Cerebellar cortex (tissue), 1 donor: ENCODE measurements around the gene LRCH4.

ENCODE experiments used
- DNase-seq: peaks from one replicate; pipeline ENCODE4 v3.0.0-alpha.2; 2015; ENCODE audit warnings: low spot score

LRCH4 gene

DNA sequence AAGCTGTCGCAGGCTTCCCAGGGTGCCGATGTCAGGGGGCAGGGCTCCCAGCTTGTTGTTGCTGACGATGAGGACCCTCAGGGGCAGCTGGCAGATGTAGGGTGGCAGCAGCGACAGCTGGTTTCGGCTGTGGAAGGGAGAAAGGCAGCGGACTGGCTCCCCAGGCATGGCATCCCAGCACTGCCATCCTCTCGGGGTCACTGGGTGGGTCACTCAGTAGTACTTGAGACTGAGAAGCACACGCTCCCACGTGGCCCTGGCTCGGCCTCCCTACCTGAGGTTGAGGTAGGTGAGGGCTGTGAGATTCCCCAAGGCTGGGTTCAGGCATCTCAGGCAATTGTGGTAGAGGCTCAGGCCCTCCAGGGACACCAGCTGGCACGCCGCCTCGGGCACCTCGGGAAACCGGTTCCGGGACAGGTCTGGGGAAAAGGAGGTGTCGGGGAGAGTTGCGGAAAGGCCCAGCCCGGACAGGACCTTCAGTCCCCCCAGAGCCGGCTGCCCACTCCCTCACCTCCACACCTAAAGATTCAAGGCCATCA, 3.8 kb downstream of the LRCH4 start:
- DNase-seq = no peak

DNA sequence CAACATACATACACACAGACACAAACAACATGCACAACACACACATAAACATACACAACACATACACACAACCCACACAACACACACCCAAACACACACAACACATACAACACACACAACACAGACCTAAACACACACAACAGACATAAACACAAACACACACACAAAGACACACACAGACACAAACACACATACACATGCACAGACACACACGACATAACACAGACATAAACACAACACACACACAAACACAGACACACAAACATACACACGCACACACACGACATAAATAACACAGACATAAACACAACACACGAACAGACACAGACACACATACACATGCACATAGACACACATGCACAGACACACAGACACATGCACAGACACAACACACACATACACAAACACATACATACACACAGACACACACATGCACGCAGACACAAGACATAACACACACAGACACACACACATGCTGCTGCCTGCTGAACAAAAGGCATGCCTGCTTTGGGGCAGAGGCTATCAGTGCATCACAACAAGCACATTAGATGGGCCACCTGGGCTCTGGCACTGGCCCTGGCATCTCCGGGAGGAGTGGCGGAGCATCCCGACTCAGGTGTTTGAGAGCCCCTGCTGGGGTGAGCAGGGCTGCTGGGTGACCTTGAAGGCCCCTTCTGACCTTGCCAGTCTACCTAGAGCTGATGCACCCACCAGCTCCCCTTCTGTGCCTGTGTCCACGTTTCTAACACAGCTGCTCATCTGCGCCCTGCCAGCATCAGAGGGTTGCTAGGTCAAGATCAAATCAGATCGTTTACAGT, 5.3 kb downstream of the LRCH4 start:
- no peak for DNase-seq

DNA sequence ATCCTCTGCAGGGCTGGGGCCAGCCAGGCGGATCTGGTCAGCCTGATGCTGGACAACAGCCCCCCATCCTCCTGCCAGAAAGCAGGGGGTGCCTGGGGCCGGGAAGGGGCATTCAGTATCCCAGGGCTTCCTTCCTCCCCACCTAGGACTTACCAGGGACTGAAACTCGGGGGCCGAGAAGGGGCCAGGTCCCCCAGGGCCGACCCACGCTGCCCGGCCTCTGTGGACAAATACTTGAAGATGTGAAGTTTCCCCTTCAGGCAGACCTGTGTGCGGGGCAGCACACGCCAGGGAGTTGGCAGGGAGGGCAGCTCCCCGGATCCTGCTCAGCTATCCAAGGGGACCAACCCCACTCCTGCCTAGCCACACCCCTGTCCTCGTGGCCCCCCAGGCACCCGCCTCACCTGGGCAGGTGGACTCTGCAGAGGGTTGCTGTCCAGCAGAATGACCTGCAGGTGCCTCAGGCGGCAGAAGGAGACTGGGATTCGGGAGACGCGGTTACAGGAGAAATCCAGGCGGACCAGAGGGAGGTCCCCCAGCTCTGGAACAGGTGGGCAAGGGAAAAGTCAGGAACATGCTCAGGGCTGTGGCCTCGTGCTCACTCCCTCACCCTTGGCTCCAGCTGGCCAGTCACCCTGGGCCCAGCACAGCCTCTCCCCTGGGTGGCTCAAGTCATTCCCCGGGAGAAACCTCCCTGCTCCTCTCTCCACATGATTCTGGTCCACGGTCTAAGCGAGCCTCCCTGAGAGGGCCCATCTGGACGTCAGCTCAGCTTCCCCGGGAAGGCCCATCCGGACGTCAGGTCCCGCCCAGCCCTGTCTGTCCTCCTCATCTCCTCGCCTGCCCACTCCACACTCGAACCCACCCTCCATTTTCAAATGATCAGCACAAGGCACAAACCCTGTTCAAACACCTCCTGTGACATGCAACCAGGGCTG, 7.4 kb downstream of the LRCH4 start:
- DNase-seq = no peak

- no peak for DNase-seq
Measured at GRCh38 chr7:100577507-100577906, 8.4 kb downstream of the LRCH4 start.

DNA sequence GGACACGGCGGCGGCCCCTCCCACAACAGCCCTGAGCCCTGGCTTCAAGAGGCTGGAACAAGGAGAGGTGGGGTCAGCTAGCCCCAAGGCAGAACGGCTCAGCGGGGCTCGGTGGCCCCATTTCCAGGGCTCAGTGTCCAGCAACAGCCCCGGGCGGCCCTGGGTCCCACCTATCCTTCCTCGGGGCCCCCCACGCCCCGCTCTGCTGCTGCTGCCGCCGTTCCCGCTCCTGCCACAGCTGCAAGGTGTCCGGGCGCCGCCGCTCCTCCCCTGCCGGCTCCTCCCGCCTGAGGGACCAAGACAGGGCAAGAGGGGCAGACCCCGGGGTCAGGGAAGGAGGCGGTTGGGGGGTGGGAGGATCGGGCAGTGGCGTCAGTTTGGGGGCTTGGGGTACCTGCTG, 8.8 kb downstream of the LRCH4 start:
- DNase-seq = no peak

GRCh38 chr7:100576384-100576993, 9.4 kb downstream of the LRCH4 start:
- no peak for DNase-seq

DNA sequence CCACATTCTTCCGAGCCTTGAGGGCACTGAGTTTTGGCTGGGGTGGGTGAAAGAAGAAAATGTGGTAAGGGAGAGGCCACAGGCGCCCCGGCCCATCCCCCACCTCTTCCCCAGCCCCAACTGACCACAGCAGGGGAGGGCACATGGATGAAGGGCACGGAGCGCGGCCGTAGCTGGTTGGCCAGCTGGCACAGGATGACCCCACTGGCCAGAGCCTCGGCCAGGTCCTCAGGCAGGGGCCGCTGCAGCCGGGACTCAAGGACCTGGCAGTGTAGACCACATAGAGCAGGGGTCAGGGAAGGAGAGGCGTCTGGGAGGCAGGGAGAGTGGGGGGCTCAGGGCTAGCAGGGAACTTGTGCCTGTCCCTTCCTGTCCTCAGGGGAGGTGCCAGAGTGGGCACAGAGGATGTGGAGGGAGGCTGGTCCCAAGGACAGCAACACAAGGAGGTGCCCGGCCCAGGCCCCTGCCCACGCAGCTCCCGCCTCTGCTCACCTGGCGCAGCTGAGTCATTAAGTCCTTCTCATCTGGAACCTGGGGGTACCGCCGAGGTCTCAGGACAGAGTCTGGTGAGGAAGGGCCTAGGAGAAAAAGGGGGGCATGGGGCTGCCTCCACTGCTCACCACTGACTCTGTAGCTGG, 10.1 kb downstream of the LRCH4 start:
- no peak for DNase-seq

DNA sequence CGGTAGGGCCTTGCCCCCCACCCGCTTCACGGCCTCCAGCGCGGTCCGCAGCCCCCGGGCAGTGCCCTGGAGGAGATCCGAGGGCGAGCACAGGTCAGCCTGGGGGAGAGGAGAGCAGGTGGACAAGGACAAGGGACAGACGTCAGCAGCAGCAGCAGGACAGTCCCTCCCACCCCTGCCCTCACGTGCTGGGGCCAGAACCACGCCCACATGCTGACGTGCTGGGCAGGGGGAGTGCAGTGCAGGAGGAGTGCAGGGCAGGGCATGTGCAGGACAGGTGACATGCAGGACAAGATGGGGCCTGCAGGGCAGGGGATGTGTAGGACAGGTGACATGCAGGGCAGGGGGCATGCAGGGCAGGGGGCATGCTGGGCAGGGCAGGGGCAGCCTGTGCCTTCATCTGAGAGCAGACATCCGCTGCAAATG, 10.7 kb downstream of the LRCH4 start:
- DNase-seq = peak; percentile 36

- DNase-seq = no peak
Measured at GRCh38 chr7:100574362-100575205, 11.3 kb downstream of the LRCH4 start.

GRCh38 chr7:100573691-100574361, 12.1 kb downstream of the LRCH4 start, which contains the start of gene SAP25:
TSS of gene SAP25 (minus strand) at chr7:100573900. CDS start at chr7:100573742, 158 bp downstream.
- no peak for DNase-seq

GRCh38 chr7:100572949-100573675, 12.8 kb downstream of the LRCH4 start:
- DNase-seq = no peak

GRCh38 chr7:100572281-100572948, 13.5 kb downstream of the LRCH4 start:
- DNase-seq = no peak

DNA sequence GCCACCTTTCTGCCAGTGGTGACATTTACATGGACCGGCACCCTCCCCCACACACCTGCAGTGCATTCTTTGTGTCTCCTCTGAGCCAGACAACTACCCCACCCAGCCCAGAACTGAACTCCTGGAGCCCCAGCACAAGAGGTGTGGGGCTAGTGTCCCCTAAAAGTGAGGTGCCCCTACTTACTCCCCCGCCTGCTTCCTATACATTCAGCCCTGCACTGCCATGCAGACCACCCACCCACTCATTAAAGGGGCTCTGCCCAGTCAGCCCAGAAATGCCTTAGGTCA, 14.2 kb downstream of the LRCH4 start:
- DNase-seq = no peak

- DNase-seq = peak; percentile 77
Measured at GRCh38 chr7:100570954-100571828, 14.7 kb downstream of the LRCH4 start.

GRCh38 chr7:100568896-100569844, 16.8 kb downstream of the LRCH4 start:
- peak; percentile 86 for DNase-seq

DNA sequence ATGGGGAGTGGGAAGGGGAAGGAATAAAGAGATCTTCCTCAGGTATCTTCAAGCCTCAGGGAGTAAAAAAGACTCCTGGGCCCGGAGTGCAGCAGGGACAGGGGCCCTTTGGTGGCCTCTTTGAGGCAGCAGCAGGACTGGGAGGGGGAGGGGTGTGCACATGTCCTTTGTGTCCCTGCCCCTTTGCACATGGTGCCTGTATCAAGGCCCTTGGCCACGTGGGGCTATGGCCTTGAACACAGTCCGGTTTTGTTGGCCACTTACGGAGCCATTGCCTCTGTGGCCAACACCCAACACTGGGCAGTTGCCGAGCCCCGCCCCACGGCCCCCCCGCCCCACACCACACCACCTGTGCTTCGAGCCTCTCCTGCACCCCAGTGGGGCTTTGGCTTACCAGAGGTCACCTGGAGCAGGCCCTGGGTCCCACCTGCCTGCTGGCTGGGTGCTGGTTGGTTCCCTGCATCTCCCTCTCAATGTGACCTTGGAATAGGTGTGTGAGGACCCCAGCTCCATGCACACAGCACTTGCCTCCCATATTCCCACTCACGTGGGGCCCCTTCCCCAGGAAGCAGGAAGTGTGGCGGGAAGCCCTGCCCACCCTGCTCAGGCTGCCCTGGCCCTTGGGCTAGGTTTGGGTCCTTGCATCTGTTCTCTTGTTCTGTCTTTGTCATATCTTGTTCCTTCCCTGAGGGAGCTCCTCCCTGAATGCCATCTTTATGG, 17.6 kb downstream of the LRCH4 start:
- DNase-seq = peak; percentile 49
